Adrenal gland (tissue), 12 donors: Measurements from ENCODE around the gene HNF4A. TPM values are rescaled to one million over a fixed set of nuclear protein-coding genes. Genes with fewer than 3 reads are reported as not detected.

ENCODE experiments used
- DNase-seq, 7 donors: peaks; one replicate each; pipeline ENCODE4 v3.0.0-alpha.2; 2019 to 2020
- H3K27ac ChIP-seq, 5 donors: fragments of 200-600 bp; sonication (generic) in 4 of 5; 1 replicate in 3 of 5; 2 replicates in 2 of 5; pipeline versions ENCODE4 v1.5.1 to v1.8.0; 2016 to 2020; ENCODE audit warnings: mild to moderate bottlenecking in 1 of 5
- H3K27me3 ChIP-seq: fragments of 200-600 bp; 2 replicates; pipeline ENCODE4 v1.8.0; 2021
- H3K36me3 ChIP-seq, 2 donors: fragments of 200-600 bp; replicated peaks in 1 of 2; 1 replicate in 1 of 2; 2 replicates in 1 of 2; pipeline versions ENCODE4 v1.5.1 to v1.8.0; 2018 to 2022
- H3K4me1 ChIP-seq, 2 donors: fragments of 200-600 bp; replicated peaks in 1 of 2; 1 replicate in 1 of 2; 2 replicates in 1 of 2; pipeline versions ENCODE4 v1.5.1 to v1.8.0; 2018 to 2021
- H3K4me3 ChIP-seq, 4 donors: fragments of 200-600 bp; sonication (generic) in 3 of 4; one replicate each; pipeline ENCODE4 v1.5.1; 2016 to 2018
- H3K9me3 ChIP-seq, 3 donors: fragments of 200-600 bp; sonication (generic) in 1 of 3; replicated peaks in 1 of 3; 1 replicate in 2 of 3; 2 replicates in 1 of 3; pipeline versions ENCODE4 v1.5.1 to v1.8.0; 2016 to 2021
- POLR2A ChIP-seq, 2 donors: fragments of 450-650 bp; IDR thresholded peaks; one replicate each; pipeline ENCODE4 v1.6.1; 2017; ENCODE audit warnings: antibody characterized with exemption in 2 of 2, mild to moderate bottlenecking in 2 of 2, moderate library complexity in 1 of 2
- WGBS, 4 donors: extraction: QIAGEN DNeasy Blood & Tissue Kit in 2 of 4; methylation state at CpG; one replicate each; pipeline versions ENCODE4 v1.1.5 to v1.1.7; 2013 to 2017; 5-methylcytosine and 5-hydroxymethylcytosine counted together
- intact Hi-C, 2 donors: fragments of 100-400 bp; cut with DNase I; formaldehyde crosslinking; loops; one replicate each; pipeline versions ENCODE4 v1.14.1 to v1.15.0; 2022 to 2023
- polyA plus RNA-seq, 3 donors: library from polyadenylated mRNA; stranded (reverse); fragments of 200-250 nt in 2 of 3; fragments of 350-450 nt in 1 of 3; fragmentation: Illumina TruSeq in 1 of 3; extraction: RNeasy Lipid Tissue Mini Kit (QIAGEN cat#74804) in 1 of 3; gene quantifications; one replicate each; pipeline ENCODE4 v1.2.3, GENCODE V29; 2013 to 2014
- total RNA-seq, 9 donors: library from RNA; depleted of rRNA in 4 of 9; stranded (reverse); fragments of >200 nt in 4 of 9; fragments of 120-200 nt in 1 of 9; fragmentation: NEBNext Ultra II Directional in 1 of 9; extraction: Animal tissue kit (Norgen Biotek cat#: 25700) in 1 of 9; gene quantifications; one replicate each; pipeline versions ENCODE4 v1.1.0 to v1.2.4, GENCODE V29; 2013 to 2023
- TF ChIP-seq, protein P1 (sequence below), 6 experiments: fragments of 450-650 bp in 4 of 6; fragments of 200-600 bp in 2 of 6; sonication (generic) in 1 of 6; IDR thresholded peaks; 1 replicate in 5 of 6; 2 replicates in 1 of 6; pipeline versions ENCODE4 v1.5.1 to v1.8.0; 2016 to 2021; ENCODE audit warnings: antibody characterized with exemption in 6 of 6, mild to moderate bottlenecking in 2 of 6, moderate library complexity in 1 of 6
- donor health status: healthy with polysubstance abuse.
- donor health status: Bipolar disorder and iron deficiency.
- donor health status: DM: yes; HTN: yes; CAD: no.
- donor health status: DM: no; HTN: no; CAD: no.
- donor health status: DM: no; HTN: no; CAD: no.
- donor health status: DM: yes; HTN: yes; CAD: no.

HNF4A gene
- total and polyA plus RNA-seq, 12 donors = 0.06 to 0.78 (median 0.13) TPM; not detected in 2

DNA sequence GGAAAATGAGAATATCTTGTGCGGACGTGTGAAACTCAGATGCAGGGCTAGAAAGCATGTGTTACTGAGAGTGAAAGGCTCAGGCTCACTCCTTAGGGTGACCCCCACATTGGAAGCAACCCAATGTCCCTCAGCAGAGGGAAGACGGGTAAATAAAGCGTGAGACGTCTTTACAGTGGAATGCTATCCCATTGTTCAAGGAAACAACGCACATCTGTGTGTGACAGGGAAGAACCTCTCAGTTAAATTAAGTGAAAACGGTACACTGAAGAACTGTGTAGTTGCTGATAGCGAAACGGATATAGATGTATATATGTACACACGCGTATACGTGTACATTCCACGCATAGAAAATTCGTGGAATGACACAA is 839 bp downstream of the HNF4A start:
- peaks cover 0 to 4% of the 10 kb centered on the region in 2 donors for H3K4me1 ChIP-seq
- H3K27me3 ChIP-seq = no peaks in the 10 kb centered on the region
- no peak for DNase-seq
- no peak overlapping the region for H3K4me3 ChIP-seq
- H3K36me3 ChIP-seq = no peaks in the 10 kb centered on the region
- no peak overlapping the region for H3K27ac ChIP-seq
- no peak for TF ChIP-seq POLR2A (IDR thresholded peaks at IDR 0.05)
- TF ChIP-seq, protein P1, sequence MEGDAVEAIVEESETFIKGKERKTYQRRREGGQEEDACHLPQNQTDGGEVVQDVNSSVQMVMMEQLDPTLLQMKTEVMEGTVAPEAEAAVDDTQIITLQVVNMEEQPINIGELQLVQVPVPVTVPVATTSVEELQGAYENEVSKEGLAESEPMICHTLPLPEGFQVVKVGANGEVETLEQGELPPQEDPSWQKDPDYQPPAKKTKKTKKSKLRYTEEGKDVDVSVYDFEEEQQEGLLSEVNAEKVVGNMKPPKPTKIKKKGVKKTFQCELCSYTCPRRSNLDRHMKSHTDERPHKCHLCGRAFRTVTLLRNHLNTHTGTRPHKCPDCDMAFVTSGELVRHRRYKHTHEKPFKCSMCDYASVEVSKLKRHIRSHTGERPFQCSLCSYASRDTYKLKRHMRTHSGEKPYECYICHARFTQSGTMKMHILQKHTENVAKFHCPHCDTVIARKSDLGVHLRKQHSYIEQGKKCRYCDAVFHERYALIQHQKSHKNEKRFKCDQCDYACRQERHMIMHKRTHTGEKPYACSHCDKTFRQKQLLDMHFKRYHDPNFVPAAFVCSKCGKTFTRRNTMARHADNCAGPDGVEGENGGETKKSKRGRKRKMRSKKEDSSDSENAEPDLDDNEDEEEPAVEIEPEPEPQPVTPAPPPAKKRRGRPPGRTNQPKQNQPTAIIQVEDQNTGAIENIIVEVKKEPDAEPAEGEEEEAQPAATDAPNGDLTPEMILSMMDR (IDR thresholded peaks at IDR 0.05) = no peak
- 86 to 92% (median 90%) methylated on average over 14 of the region's 14 CpGs for WGBS, 4 donors
- no peaks in the 10 kb centered on the region for H3K9me3 ChIP-seq
- intact Hi-C loops = no loop called here

DNA sequence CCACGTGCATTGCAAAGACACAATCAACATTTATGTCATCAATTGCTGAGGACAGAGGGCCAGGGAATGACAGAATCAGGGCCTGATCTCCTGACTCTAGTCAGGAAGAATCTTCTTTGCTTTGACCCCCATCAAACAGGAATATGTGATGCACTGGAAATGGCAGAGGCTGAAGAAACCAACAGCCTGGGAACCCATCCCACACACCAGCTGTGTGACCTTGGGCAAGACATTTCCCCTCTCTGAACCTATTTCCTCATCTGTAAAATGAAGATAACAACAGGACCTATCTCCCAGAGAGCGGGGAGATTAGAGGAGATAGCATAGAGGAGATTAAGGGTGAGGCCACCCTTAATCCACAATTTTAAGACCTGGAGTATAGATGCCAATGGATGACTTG is 1.5 kb downstream of the HNF4A start:
- TF ChIP-seq POLR2A (IDR thresholded peaks at IDR 0.05) = no peak
- TF ChIP-seq, protein P1 (IDR thresholded peaks at IDR 0.05) = no peak
- H3K27me3 ChIP-seq = no peaks in the 10 kb centered on the region
- WGBS, 4 donors = 37 to 51% (median 43%) methylated on average over 2 of the region's 2 CpGs
- H3K9me3 ChIP-seq = no peaks in the 10 kb centered on the region
- peak overlapping the region in 1 of 5 donors; percentile 29 for H3K27ac ChIP-seq
- H3K4me1 ChIP-seq = peaks cover 0 to 4% of the 10 kb centered on the region in 2 donors
- no peaks in the 10 kb centered on the region for H3K36me3 ChIP-seq
- intact Hi-C loops = no loop called here
- DNase-seq = peak in 4 of 7 donors; percentile 2 to 52 (median 32)
- no peak overlapping the region for H3K4me3 ChIP-seq

DNA sequence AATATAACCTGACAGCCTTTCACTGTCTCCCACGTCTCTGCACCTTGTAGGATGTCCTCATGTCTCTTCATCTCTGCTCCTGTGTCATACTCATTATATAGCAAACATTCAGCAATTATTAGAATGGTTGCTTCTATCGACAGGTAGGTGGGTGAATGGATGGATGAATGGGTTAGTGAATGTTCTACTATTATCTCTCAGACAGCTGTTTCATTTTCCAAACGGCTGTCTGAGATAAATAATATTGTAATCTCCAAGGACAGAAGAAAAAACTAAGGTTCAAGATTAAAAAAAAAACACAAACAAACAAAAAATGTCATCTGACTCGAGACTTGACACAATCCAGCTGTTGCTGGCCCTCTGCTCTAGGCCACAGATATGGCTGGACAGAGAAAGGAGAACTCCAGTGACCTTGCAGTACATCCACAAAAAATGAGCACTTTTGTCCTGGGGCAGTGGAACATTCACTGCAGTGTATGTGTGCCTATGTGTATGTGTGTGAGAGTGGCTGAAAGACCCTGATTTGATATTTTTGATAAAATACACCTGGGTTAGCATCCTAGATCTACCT is 2.1 kb downstream of the HNF4A start:
- DNase-seq = peak in 5 of 7 donors; percentile 16 to 72 (median 43)
- WGBS, 4 donors = 30 to 45% (median 39%) methylated on average over 4 of the region's 4 CpGs
- intact Hi-C loops = no loop called here
- H3K27ac ChIP-seq = peak overlapping the region in 1 of 5 donors; percentile 29
- H3K36me3 ChIP-seq = no peaks in the 10 kb centered on the region
- H3K4me1 ChIP-seq = peaks cover 0 to 4% of the 10 kb centered on the region in 2 donors
- no peaks in the 10 kb centered on the region for H3K9me3 ChIP-seq
- no peaks in the 10 kb centered on the region for H3K27me3 ChIP-seq
- TF ChIP-seq, protein P1 (IDR thresholded peaks at IDR 0.05) = no peak
- TF ChIP-seq POLR2A (IDR thresholded peaks at IDR 0.05) = no peak
- no peak overlapping the region for H3K4me3 ChIP-seq

DNA sequence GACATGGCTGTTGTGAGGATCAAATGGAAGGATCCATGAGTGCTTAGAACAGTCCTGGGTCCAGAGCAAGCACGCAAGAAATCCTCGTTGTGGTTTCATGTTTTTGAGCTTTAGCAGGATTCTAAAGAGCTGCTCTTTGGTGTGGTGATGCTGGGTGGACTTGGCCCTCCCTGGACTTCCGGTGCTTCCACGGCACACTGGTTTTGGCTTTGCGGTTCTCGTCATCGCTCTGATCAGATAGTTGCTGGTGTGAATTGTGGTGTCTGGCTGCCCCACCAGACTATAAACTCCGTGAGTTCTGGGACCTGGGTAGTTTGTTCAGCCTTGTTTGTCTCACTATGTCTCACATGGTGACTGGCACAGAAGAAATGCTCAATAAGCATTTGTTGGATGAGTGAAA is 3.3 kb downstream of the HNF4A start:
- no peaks in the 10 kb centered on the region for H3K27me3 ChIP-seq

More for the DNA sequence above, 3.3 kb downstream of the HNF4A start:
- DNase-seq = no peak
- Histone ChIP-seq H3K4me3 (no peak overlapping the region), H3K36me3 (no peaks in the 10 kb centered on the region), H3K4me1 (peaks cover 0 to 4% of the 10 kb centered on the region in 2 donors), H3K27ac (no peak overlapping the region), H3K9me3 (no peaks in the 10 kb centered on the region)
- WGBS, 4 donors = 93 to 97% (median 94%) methylated on average over 8 of the region's 8 CpGs
- TF ChIP-seq, protein P1 (IDR thresholded peaks at IDR 0.05) = no peak
- no peak for TF ChIP-seq POLR2A (IDR thresholded peaks at IDR 0.05)
- intact Hi-C loops = no loop called here
